Mucosa of stomach (tissue), 1 donor: Measurements from ENCODE around the gene HMGN4.
A peak's percentile ranks its signal among the peaks of the same experiment; 100 is the strongest.

Experiments used
- H3K27me3 ChIP-seq: one replicate; pipeline ENCODE4 v1.7.0; 2013; ENCODE audit warnings: mild to moderate bottlenecking, low read length; ENCODE audit not compliant: control insufficient read depth, insufficient read depth
- H3K36me3 ChIP-seq: one replicate; pipeline ENCODE4 v1.7.0; 2013; ENCODE audit warnings: low read length; ENCODE audit not compliant: control insufficient read depth, insufficient read depth
- H3K4me1 ChIP-seq: one replicate; pipeline ENCODE4 v1.7.0; 2013; ENCODE audit warnings: mild to moderate bottlenecking, low read length; ENCODE audit not compliant: control insufficient read depth, insufficient read depth
- H3K4me3 ChIP-seq: one replicate; pipeline ENCODE4 v1.7.0; 2013; ENCODE audit warnings: low read length
- H3K9ac ChIP-seq: one replicate; pipeline ENCODE4 v1.7.0; 2013; ENCODE audit warnings: mild to moderate bottlenecking, low read length, moderate library complexity
- H3K9me3 ChIP-seq: one replicate; pipeline ENCODE4 v1.7.0; 2013; ENCODE audit warnings: mild to moderate bottlenecking, low read length, moderate library complexity; ENCODE audit not compliant: control insufficient read depth
- donor health status: Pancreatic carcinoma.

The HMGN4 gene

DNA sequence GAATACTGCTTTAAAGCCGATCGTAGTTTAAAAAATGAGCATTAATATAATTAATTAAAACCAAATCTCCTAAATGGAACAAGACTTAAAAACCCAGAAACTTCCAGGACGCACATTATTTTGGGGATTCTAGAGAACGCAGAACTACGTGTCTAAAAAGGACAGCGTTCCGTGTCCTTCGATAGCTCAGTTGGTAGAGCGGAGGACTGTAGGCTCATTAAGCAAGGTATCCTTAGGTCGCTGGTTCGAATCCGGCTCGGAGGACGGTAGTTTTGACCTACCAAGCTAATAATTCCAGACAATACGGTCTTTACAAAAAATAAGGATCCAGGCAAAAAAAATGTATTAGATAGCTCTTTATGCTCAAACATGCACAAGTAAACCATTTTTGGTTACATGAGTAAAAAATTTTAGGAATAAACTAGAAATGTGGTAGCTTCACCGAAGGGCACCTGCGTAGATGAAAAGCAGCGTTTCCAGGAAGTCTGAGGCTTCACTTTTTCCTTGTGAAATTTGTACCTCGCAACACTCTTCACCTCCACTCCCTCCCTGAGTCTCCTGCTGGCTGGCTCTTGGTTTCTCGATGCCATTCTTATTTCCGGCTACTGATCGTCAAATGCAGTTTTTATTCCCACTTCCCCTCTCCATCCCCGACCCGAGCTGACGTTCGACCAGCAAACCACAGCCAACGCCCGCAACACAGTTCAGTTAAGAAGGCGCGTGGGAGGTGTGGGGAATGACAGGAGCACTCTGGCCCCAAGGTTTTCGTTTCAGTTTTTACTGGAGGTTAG lies 39.0 kb downstream of the HMGN4 start:
- Histone ChIP-seq H3K4me3 (peak overlapping the region; percentile 4), H3K4me1 (peaks cover 4% of the 10 kb centered on the region), H3K27me3 (peaks cover 19% of the 10 kb centered on the region), H3K9ac (no peak overlapping the region), H3K9me3 (no peaks in the 10 kb centered on the region), H3K36me3 (no peaks in the 10 kb centered on the region)

GRCh38 chr6:26577720-26578072 lies 39.5 kb downstream of the HMGN4 start:
- peaks cover 19% of the 10 kb centered on the region for H3K27me3 ChIP-seq
- H3K36me3 ChIP-seq: no peaks in the 10 kb centered on the region
- H3K4me1 ChIP-seq: no peaks in the 10 kb centered on the region
- peak overlapping the region; percentile 4 for H3K4me3 ChIP-seq
- no peak overlapping the region for H3K9ac ChIP-seq
- H3K9me3 ChIP-seq: no peaks in the 10 kb centered on the region

GRCh38 chr6:26578279-26578678 lies 40.1 kb downstream of the HMGN4 start:
- H3K9me3 ChIP-seq: no peaks in the 10 kb centered on the region
- no peak overlapping the region for H3K9ac ChIP-seq
- no peaks in the 10 kb centered on the region for H3K4me1 ChIP-seq
- peaks cover 19% of the 10 kb centered on the region for H3K27me3 ChIP-seq
- no peak overlapping the region for H3K4me3 ChIP-seq
- no peaks in the 10 kb centered on the region for H3K36me3 ChIP-seq

GRCh38 chr6:26578741-26579140 lies 40.6 kb downstream of the HMGN4 start:
- H3K4me3 ChIP-seq: no peak overlapping the region
- no peaks in the 10 kb centered on the region for H3K4me1 ChIP-seq
- no peaks in the 10 kb centered on the region for H3K36me3 ChIP-seq
- H3K9me3 ChIP-seq: no peaks in the 10 kb centered on the region
- no peak overlapping the region for H3K9ac ChIP-seq
- H3K27me3 ChIP-seq: peaks cover 19% of the 10 kb centered on the region

GRCh38 chr6:26581164-26581915 lies 43.2 kb downstream of the HMGN4 start:
- Histone ChIP-seq H3K9ac (no peak overlapping the region), H3K9me3 (no peaks in the 10 kb centered on the region), H3K36me3 (no peaks in the 10 kb centered on the region), H3K27me3 (peaks cover 22% of the 10 kb centered on the region), H3K4me1 (no peaks in the 10 kb centered on the region), H3K4me3 (no peak overlapping the region)

DNA sequence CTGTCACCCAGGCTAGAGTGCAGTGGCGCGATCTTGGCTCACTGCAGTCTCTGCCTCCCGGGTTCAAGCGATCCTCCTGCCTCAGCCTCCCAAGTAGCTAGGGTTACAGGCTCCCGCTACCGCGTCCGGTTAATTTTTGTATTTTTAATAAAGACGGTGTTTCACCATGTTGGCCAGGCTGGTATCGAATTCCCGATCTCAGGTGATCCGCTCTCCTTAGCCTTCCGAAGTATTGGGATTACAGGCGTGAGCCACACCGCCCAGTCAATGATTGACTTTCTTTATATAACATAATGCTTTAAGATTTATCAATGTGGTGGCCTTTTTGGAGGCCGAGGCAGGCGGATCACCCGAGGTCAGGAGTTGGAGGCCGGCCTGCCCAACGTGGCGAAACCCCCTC lies 50.8 kb downstream of the HMGN4 start:
- Histone ChIP-seq H3K27me3 (peaks cover 16% of the 10 kb centered on the region), H3K4me3 (no peak overlapping the region), H3K9me3 (no peaks in the 10 kb centered on the region), H3K36me3 (no peaks in the 10 kb centered on the region), H3K9ac (no peak overlapping the region), H3K4me1 (no peaks in the 10 kb centered on the region)

- peaks cover 17% of the 10 kb centered on the region for H3K27me3 ChIP-seq
- H3K4me3 ChIP-seq: no peak overlapping the region
- H3K9ac ChIP-seq: no peak overlapping the region
- no peaks in the 10 kb centered on the region for H3K9me3 ChIP-seq
- H3K36me3 ChIP-seq: no peaks in the 10 kb centered on the region
- peaks cover 1% of the 10 kb centered on the region for H3K4me1 ChIP-seq
These were observed 54.5 kb downstream of the HMGN4 start for GRCh38 chr6:26592649-26593048.

DNA sequence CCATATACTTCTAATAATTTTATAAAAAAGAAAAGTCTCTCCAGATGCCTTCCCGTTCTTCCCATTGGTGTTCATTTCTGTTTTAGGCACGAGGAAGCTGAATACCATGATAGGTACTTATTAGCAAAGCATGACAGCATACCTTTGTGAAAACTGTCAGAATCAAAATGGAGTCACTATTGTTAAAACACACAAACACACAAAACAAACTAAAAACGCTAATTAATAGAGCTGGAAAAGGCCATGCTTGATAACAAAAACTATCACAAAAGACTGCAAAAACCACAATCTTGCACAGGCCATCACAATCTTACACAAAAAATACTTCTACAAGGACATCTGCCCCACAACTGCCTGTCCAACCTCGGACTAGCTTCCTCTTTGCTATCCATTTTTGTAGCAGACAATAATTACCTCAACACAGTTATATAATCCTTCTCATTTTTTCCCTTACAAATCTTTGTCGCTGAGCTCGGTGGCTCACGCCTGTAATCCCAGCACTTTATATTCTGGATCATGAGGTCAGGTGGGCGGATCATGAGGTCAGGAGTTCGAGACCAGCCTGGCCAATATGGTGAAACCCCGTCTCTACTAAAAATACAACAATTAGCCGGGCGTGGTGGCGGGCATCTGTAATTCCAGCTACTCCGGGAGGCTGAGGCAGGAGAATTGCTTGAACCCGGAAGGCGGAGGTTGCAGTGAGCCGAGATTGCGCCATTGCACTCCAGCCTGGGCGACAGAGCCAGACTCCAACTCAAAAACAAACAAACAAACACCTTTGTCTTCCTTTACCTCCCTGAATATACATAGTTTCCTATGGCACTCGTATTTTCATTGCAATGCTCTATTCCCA lies 55.3 kb downstream of the HMGN4 start:
- Histone ChIP-seq H3K27me3 (peaks cover 17% of the 10 kb centered on the region), H3K9ac (no peak overlapping the region), H3K36me3 (no peaks in the 10 kb centered on the region), H3K4me3 (no peak overlapping the region), H3K4me1 (peaks cover 7% of the 10 kb centered on the region), H3K9me3 (no peaks in the 10 kb centered on the region)

GRCh38 chr6:26594131-26594498 lies 55.9 kb downstream of the HMGN4 start:
- H3K27me3 ChIP-seq: peaks cover 17% of the 10 kb centered on the region
- H3K36me3 ChIP-seq: no peaks in the 10 kb centered on the region
- peaks cover 7% of the 10 kb centered on the region for H3K4me1 ChIP-seq
- H3K4me3 ChIP-seq: no peak overlapping the region
- H3K9me3 ChIP-seq: no peaks in the 10 kb centered on the region
- H3K9ac ChIP-seq: no peak overlapping the region

DNA sequence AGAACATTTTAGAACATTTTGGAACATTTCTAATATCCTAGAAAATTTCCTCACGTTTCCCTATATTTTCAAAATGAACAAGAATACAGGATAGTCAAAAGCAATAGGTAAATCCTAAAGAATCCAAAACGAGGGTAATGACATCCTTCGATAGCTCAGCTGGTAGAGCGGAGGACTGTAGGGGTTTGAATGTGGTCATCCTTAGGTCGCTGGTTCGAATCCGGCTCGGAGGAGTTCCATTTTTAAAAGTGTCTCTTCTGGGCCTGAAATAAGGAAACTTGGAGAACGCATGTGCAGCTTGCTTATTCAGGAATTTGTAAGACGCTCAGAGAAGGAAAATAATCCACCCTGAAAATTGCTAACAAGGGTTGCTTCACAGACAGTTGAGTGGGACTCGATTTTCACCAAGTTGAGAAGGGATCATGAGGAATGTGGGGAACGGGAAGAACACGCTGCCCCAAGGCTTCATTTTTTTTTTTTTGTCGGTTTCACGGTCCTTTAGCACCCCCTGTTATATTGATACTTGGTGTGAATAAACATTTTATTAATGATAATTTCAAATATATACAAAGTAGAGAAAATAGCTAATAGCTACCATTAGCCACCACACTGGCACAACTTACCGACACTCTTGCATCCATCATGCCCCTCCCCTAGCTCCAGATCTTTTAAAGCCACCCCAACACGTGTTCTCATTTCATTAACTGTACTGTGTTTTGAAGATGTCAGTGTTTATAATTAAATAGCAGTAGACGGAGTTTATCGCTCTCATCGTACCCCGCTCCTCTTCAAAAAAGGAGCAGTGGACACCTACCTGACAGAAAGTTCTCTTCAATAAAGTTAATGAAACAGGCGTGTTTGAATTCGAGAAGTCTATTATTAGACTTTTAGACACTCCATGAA lies 56.8 kb downstream of the HMGN4 start:
- Histone ChIP-seq H3K36me3 (no peaks in the 10 kb centered on the region), H3K4me3 (no peak overlapping the region), H3K9ac (no peak overlapping the region), H3K27me3 (peaks cover 17% of the 10 kb centered on the region), H3K4me1 (peaks cover 7% of the 10 kb centered on the region), H3K9me3 (no peaks in the 10 kb centered on the region)

- Histone ChIP-seq H3K9me3 (no peaks in the 10 kb centered on the region), H3K4me3 (peak overlapping the region; percentile 7), H3K27me3 (peaks cover 17% of the 10 kb centered on the region), H3K9ac (peak overlapping the region; percentile 53), H3K4me1 (peaks cover 7% of the 10 kb centered on the region), H3K36me3 (no peaks in the 10 kb centered on the region)
These were observed 57.6 kb downstream of the HMGN4 start for GRCh38 chr6:26595669-26596269.
